Left lung (tissue), 10 donors: ENCODE results near the gene ZMYND15. TPM values are rescaled to one million over a fixed set of nuclear protein-coding genes. Genes with fewer than 3 reads are reported as not detected.
A peak's percentile ranks its signal among the peaks of the same experiment; 100 is the strongest.

ENCODE experiments used
- ATAC-seq: fragments of 200-7000 bp; cut with Tn5 transposase; one replicate; pipeline ENCODE4 v1.9.1; 2020; ENCODE audit warnings: moderate library complexity
- DNase-seq, 4 donors: peaks; one replicate each; pipeline ENCODE4 v3.0.0-alpha.2; 2013 to 2020
- H3K27ac ChIP-seq, 2 donors: fragments of 200-600 bp; sonication (generic) in 1 of 2; one replicate each; pipeline versions ENCODE4 v1.5.0 to v1.8.0; 2020 to 2021
- H3K27me3 ChIP-seq, 2 donors: fragments of 200-600 bp; sonication (generic) in 1 of 2; one replicate each; pipeline versions ENCODE4 v1.5.0 to v1.8.0; 2020 to 2021
- H3K36me3 ChIP-seq, 2 donors: fragments of 200-600 bp; sonication (generic) in 1 of 2; one replicate each; pipeline versions ENCODE4 v1.5.0 to v1.8.0; 2020 to 2021
- H3K4me1 ChIP-seq, 2 donors: fragments of 200-600 bp; one replicate each; pipeline ENCODE4 v1.8.0; 2021
- H3K4me3 ChIP-seq, 2 donors: fragments of 200-600 bp; sonication (generic) in 1 of 2; one replicate each; pipeline versions ENCODE4 v1.5.0 to v1.8.0; 2020 to 2021; ENCODE audit warnings: mild to moderate bottlenecking in 1 of 2
- H3K9me3 ChIP-seq, 2 donors: fragments of 200-600 bp; sonication (generic) in 1 of 2; one replicate each; pipeline versions ENCODE4 v1.5.0 to v1.8.0; 2020 to 2021
- CTCF ChIP-seq, 2 donors: fragments of 200-600 bp; sonication (generic) in 1 of 2; IDR thresholded peaks; one replicate each; pipeline versions ENCODE4 v1.5.0 to v1.8.0; 2021; ENCODE audit warnings: antibody characterized with exemption in 2 of 2
- intact Hi-C, 2 donors: fragments of 100-400 bp; cut with DNase I; formaldehyde crosslinking; loops; one replicate each; pipeline versions ENCODE4 v1.11.2 to v1.14.2; 2022
- polyA plus RNA-seq, 6 donors: library from polyadenylated mRNA; unstranded; fragments of 120-200 nt; gene quantifications; one replicate each; pipeline ENCODE4 v1.2.1, GENCODE V29; 2013; ENCODE audit not compliant: insufficient read length in 6 of 6
- total RNA-seq, 2 donors: library from RNA; stranded (reverse); fragmentation: NEBNext Ultra II Directional; extraction: Animal tissue kit (Norgen Biotek cat#: 25700); gene quantifications; one replicate each; pipeline ENCODE4 v1.2.1, GENCODE V29; 2021
- donor health status: DM: no; HTN: yes; CAD: no.
- donor health status: DM: no; HTN: no; CAD: no.

Gene ZMYND15
- total and polyA plus RNA-seq, 8 donors, result 0.34 to 5.2 (median 0.59) TPM

GRCh38 chr17:4721203-4722135 lies 18.2 kb upstream of the ZMYND15 start:
- peak; percentile 89 for ATAC-seq
- no peaks in the 10 kb centered on the region for H3K27me3 ChIP-seq
- peaks cover 0 to 55% of the 10 kb centered on the region in 2 donors for H3K36me3 ChIP-seq
- H3K4me1 ChIP-seq, result peaks cover 0 to 68% of the 10 kb centered on the region in 2 donors
- peak overlapping the region; percentile 55 to 59 for H3K27ac ChIP-seq
- peak in 3 of 4 donors; percentile 72 to 87 (median 85) for DNase-seq
- H3K4me3 ChIP-seq, result no peak overlapping the region
- intact Hi-C loops, result no loop called here
- no peak for TF ChIP-seq CTCF (IDR thresholded peaks at IDR 0.05)
- no peaks in the 10 kb centered on the region for H3K9me3 ChIP-seq

- intact Hi-C loops, result no loop called here
- H3K27ac ChIP-seq, result no peak overlapping the region
- DNase-seq (no peak), ATAC-seq (no peak)
- TF ChIP-seq CTCF (IDR thresholded peaks at IDR 0.05), result no peak
- H3K4me1 ChIP-seq, result peaks cover 0 to 68% of the 10 kb centered on the region in 2 donors
- no peaks in the 10 kb centered on the region for H3K27me3 ChIP-seq
- H3K4me3 ChIP-seq, result no peak overlapping the region
- H3K9me3 ChIP-seq, result no peaks in the 10 kb centered on the region
- H3K36me3 ChIP-seq, result peaks cover 0 to 42% of the 10 kb centered on the region in 2 donors
These were observed 16.9 kb upstream of the ZMYND15 start for GRCh38 chr17:4722678-4723240.

- intact Hi-C loops, result no loop called here
- peaks cover 0 to 23% of the 10 kb centered on the region in 2 donors for H3K36me3 ChIP-seq
- H3K27ac ChIP-seq, result peak overlapping the region in 1 of 2 donors; percentile 90
- H3K27me3 ChIP-seq, result no peaks in the 10 kb centered on the region
- no peak for DNase-seq
- H3K4me1 ChIP-seq, result peaks cover 0 to 67% of the 10 kb centered on the region in 2 donors
- H3K4me3 ChIP-seq, result no peak overlapping the region
- ATAC-seq, result no peak
- H3K9me3 ChIP-seq, result no peaks in the 10 kb centered on the region
- no peak for TF ChIP-seq CTCF (IDR thresholded peaks at IDR 0.05)
These were observed 15.0 kb upstream of the ZMYND15 start for GRCh38 chr17:4724650-4725049.

- H3K36me3 ChIP-seq, result peaks cover 0 to 12% of the 10 kb centered on the region in 2 donors
- DNase-seq (no peak), ATAC-seq (no peak)
- intact Hi-C loops, result no loop called here
- H3K27ac ChIP-seq, result peak overlapping the region; percentile 39 to 90
- no peaks in the 10 kb centered on the region for H3K27me3 ChIP-seq
- H3K4me1 ChIP-seq, result peaks cover 0 to 64% of the 10 kb centered on the region in 2 donors
- no peaks in the 10 kb centered on the region for H3K9me3 ChIP-seq
- H3K4me3 ChIP-seq, result peak overlapping the region in 1 of 2 donors; percentile 10
- no peak for TF ChIP-seq CTCF (IDR thresholded peaks at IDR 0.05)
These were observed 13.9 kb upstream of the ZMYND15 start for GRCh38 chr17:4725646-4726310.
